Urinary bladder (tissue), 4 donors: Measurements from ENCODE around the gene BMP5. TPM values are rescaled to one million over a fixed set of nuclear protein-coding genes. Genes with fewer than 3 reads are reported as not detected.

Experiments used
- DNase-seq: peaks from one replicate; pipeline ENCODE4 v3.0.0-alpha.2; 2015; ENCODE audit errors: extremely low spot score
- H3K27ac ChIP-seq: one replicate; pipeline ENCODE4 v1.5.1; 2013; ENCODE audit warnings: low read depth, mild to moderate bottlenecking, moderate library complexity
- H3K36me3 ChIP-seq: one replicate; pipeline ENCODE4 v1.6.1; 2013; ENCODE audit warnings: mild to moderate bottlenecking, moderate library complexity; ENCODE audit not compliant: insufficient read depth
- H3K4me1 ChIP-seq: one replicate; pipeline ENCODE4 v1.6.1; 2013; ENCODE audit warnings: mild to moderate bottlenecking, moderate library complexity; ENCODE audit not compliant: insufficient read depth
- H3K4me3 ChIP-seq: one replicate; pipeline ENCODE4 v1.5.1; 2013; ENCODE audit warnings: low read depth, low read length
- WGBS: extraction: QIAGEN DNeasy Blood & Tissue Kit; methylation state at CpG from one replicate; pipeline ENCODE4 v1.1.7; 2013; 5-methylcytosine and 5-hydroxymethylcytosine counted together
- polyA plus RNA-seq: library from polyadenylated mRNA; stranded (reverse); fragments of 200-250 nt; gene quantifications from one replicate; pipeline ENCODE4 v1.2.3, GENCODE V29; 2013
- total RNA-seq: library from RNA; depleted of rRNA; stranded (reverse); fragments of >200 nt; gene quantifications from one replicate; pipeline ENCODE4 v1.2.3, GENCODE V29; 2014
- donor health status: healthy with polysubstance abuse.
- donor health status: healthy.

The BMP5 gene
- total and polyA plus RNA-seq, 2 donors, result 28.2 to 78.7 TPM

DNA sequence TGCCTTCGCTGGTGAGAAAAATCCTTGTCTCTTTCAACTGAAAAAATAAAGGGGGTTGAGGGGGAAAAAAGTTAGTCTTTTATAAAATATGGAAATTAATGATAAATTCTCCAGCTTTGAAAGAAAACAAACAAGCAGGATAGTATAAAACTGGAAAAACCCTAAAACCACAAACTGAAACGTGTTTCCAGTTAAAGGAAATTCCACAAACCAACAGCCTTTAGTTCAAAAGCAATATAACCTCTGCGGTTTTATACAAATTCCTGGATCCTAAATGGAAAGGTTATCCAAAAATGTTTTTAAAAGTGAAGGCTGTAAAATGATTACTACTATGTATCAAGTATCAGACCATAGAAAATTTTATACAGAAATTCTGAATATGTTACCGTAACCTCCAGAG lies 55.6 kb downstream of the BMP5 start:
- DNase-seq, result no peak
- 82% methylated on average over 4 of the region's 4 CpGs for WGBS
- no peaks in the 10 kb centered on the region for H3K4me1 ChIP-seq
- H3K27ac ChIP-seq, result peak overlapping the region; percentile 23
- no peaks in the 10 kb centered on the region for H3K36me3 ChIP-seq
- no peak overlapping the region for H3K4me3 ChIP-seq

DNA sequence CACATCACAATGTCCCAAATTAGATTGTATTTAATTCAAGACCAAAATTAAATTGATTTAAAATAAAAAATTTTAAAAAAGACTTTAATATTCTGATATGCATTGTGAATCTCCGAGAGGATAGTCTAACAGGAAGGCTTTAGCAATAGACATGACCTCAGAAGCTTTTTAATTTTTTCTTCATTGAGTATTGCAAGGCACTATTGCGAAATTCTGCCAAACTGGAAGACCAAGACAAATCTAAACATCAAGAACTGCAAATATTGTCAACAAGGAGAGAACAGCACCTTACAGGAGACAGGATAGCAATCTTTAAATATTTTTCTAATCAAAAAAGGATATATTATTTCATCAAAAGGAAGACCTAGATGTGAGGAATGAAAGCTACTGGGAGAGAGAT lies 56.9 kb downstream of the BMP5 start:
- no peaks in the 10 kb centered on the region for H3K36me3 ChIP-seq
- no peak overlapping the region for H3K4me3 ChIP-seq
- no peak overlapping the region for H3K27ac ChIP-seq
- 60% methylated on average over 2 of the region's 2 CpGs for WGBS
- H3K4me1 ChIP-seq, result no peaks in the 10 kb centered on the region
- no peak for DNase-seq

- H3K4me3 ChIP-seq, result no peak overlapping the region
- 76% methylated on average over 1 of the region's 1 CpG for whole genome bisulfite sequencing
- no peaks in the 10 kb centered on the region for H3K4me1 ChIP-seq
- DNase-seq, result no peak
- no peak overlapping the region for H3K27ac ChIP-seq
- no peaks in the 10 kb centered on the region for H3K36me3 ChIP-seq
Observed at GRCh38 chr6:55812509-55812908, 62.9 kb downstream of the BMP5 start.

DNA sequence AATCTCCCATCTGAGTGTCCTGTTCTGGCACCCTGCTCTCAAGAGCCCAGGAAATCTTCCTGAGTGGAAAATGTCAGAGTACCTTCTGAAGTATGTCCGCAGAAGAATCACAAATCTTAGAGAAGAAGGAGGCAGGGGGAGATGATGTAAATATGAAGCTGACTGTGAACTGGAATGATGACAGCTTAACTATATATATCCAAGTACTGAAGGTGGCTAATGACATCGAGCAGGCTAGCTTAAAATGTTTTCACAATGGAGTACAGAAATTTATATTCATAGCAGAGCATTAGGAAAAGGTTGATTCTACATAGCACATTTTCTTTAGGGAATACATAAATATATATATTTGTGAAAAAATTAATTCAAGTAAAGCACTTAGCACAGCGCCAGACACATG lies 64.3 kb downstream of the BMP5 start:
- WGBS, result 70% methylated on average over 3 of the region's 3 CpGs
- Histone ChIP-seq H3K36me3 (no peaks in the 10 kb centered on the region), H3K4me3 (no peak overlapping the region), H3K27ac (no peak overlapping the region), H3K4me1 (no peaks in the 10 kb centered on the region)
- DNase-seq, result no peak

GRCh38 chr6:55802259-55802658 lies 73.1 kb downstream of the BMP5 start:
- H3K4me3 ChIP-seq, result no peak overlapping the region
- no peaks in the 10 kb centered on the region for H3K4me1 ChIP-seq
- no peak overlapping the region for H3K27ac ChIP-seq
- no peaks in the 10 kb centered on the region for H3K36me3 ChIP-seq
- 95% methylated on average over 4 of the region's 4 CpGs for WGBS
- DNase-seq, result no peak

DNA sequence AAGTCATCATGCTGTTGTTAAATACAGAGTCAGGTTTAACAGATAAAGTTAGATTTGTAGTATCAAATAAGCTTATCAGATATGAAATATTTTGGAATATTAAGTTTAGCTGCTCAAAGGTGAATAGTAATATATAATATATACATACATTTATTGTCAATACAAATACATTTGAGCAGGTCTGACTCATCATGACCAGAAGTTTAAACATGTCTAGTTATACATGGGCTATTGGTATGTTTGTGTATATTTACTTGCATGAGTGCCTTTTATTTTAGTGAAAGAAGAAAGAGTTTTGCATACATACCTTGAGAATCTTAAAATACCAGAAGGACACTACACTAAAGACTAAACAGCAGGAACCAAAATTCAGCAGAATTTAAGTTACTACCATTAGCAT lies 76.8 kb downstream of the BMP5 start:
- Histone ChIP-seq H3K4me1 (no peaks in the 10 kb centered on the region), H3K27ac (no peak overlapping the region), H3K36me3 (no peaks in the 10 kb centered on the region), H3K4me3 (no peak overlapping the region)
- no peak for DNase-seq

DNA sequence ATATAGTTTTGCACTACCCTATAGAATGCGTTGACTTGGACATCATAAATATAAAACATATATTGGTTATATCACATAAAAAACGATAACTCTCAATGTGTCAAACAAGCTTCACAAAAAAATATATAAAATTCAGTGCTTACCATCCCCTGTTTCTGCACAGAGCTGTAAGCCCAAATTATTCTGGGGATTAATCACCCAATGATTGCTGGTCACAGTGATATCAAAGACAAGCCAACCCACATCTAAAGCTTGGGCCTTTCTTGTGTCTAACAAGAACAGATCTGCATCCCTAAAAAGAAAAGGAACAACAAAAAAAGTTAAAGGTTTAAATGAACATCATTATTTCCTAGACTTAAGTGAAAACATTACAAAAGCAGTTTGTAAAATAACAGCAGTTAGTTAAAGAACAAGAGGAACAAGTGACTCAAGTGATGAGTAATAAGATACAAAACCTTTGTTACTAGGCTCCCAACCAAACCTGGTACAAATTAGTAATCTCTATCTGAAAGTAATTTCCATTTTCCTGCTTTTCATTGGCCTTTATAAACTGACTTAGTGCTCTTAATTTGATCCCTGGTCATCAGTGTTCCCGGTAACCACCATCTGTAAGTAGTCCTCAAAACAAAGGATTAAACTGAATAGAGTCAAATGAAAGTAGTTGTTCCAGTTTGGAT lies 81.1 kb downstream of the BMP5 start:
- no peaks in the 10 kb centered on the region for H3K4me1 ChIP-seq
- no peaks in the 10 kb centered on the region for H3K36me3 ChIP-seq
- DNase-seq, result no peak
- no peak overlapping the region for H3K27ac ChIP-seq
- no peak overlapping the region for H3K4me3 ChIP-seq
- 85% methylated on average over 3 of the region's 3 CpGs for WGBS

- no peak for DNase-seq
Observed at GRCh38 chr6:55785273-55785672, 90.1 kb downstream of the BMP5 start.

GRCh38 chr6:55782275-55782674 lies 93.1 kb downstream of the BMP5 start:
- Histone ChIP-seq H3K36me3 (no peaks in the 10 kb centered on the region), H3K4me3 (no peak overlapping the region), H3K27ac (no peak overlapping the region), H3K4me1 (no peaks in the 10 kb centered on the region)
- WGBS, result 86% methylated on average over 2 of the region's 2 CpGs
- no peak for DNase-seq

More at GRCh38 chr6:55785273-55785672, 90.1 kb downstream of the BMP5 start:
- Histone ChIP-seq H3K27ac (no peak overlapping the region), H3K4me3 (no peak overlapping the region), H3K36me3 (no peaks in the 10 kb centered on the region), H3K4me1 (no peaks in the 10 kb centered on the region)
- 93% methylated on average over 6 of the region's 6 CpGs for WGBS

DNA sequence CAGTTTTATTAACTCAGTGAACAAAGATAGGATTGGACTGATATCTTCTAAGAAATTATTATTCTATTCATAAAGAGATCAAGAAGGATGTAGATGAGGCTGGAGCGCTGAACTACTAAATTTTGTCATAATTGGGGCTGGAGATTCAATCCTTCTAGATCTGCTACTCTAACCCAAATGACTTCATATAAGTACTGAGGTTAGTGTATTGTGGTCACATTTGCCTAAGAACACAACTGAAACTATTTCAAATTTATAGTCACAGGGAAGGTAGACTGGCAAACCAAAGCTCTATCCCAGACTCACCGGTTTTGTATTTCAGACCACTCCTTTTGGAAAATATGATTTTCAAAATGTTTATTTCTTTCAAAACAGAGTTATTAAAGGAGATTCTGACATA lies 96.7 kb downstream of the BMP5 start:
- H3K36me3 ChIP-seq, result no peaks in the 10 kb centered on the region
- WGBS, result 60% methylated on average over 2 of the region's 2 CpGs
- H3K4me3 ChIP-seq, result no peak overlapping the region
- H3K27ac ChIP-seq, result no peak overlapping the region
- DNase-seq, result no peak
- no peaks in the 10 kb centered on the region for H3K4me1 ChIP-seq

DNA sequence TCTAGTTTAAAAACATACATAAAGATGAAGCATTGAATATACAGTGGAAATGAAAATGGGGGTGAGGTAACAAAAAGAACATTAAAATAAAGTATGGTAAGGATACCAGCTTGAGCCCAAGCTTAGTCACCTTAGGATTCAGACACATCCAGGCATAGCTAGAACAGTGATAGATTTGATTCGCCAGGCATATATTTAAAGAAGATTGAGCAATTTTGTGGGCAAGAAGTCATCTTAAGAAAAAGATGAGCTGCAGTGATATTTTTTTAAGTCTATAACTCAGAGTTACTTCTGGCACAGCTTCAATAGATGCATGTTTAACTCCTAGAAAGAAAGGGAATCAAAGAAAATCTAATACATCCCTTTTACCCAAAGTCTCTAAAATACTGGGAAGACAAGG lies 97.9 kb downstream of the BMP5 start:
- WGBS, result 89% methylated on average over 1 of the region's 1 CpG

DNA sequence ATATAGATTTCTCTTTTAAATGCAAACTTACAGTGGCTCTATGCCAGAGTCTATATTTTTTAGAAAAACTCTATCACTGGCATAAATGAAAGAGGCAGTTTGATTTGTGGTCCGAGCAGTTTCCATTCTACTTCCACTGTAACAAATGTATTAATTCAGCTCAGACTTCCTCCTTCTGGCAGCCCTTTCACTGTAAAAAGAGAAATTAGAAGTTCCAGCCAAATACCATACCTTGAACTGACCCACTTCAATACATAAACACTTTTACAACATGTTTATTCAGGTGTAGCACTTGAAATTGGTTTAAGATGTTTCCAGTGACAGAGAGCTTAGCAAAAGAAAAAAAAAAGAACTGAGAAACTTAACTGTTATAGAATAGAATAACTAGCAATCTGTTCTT lies 99.3 kb downstream of the BMP5 start:
- Histone ChIP-seq H3K36me3 (no peaks in the 10 kb centered on the region), H3K4me3 (no peak overlapping the region), H3K4me1 (no peaks in the 10 kb centered on the region), H3K27ac (no peak overlapping the region)
- WGBS, result 55% methylated on average over 1 of the region's 1 CpG
- no peak for DNase-seq

More for the DNA sequence above, 97.9 kb downstream of the BMP5 start:
- DNase-seq, result no peak
- no peaks in the 10 kb centered on the region for H3K36me3 ChIP-seq
- no peaks in the 10 kb centered on the region for H3K4me1 ChIP-seq
- no peak overlapping the region for H3K27ac ChIP-seq
- H3K4me3 ChIP-seq, result no peak overlapping the region

- H3K4me1 ChIP-seq, result no peaks in the 10 kb centered on the region
- H3K36me3 ChIP-seq, result no peaks in the 10 kb centered on the region
- no peak overlapping the region for H3K27ac ChIP-seq
- DNase-seq, result no peak
- no peak overlapping the region for H3K4me3 ChIP-seq
Observed at GRCh38 chr6:55775029-55775318, 100.4 kb downstream of the BMP5 start.

DNA sequence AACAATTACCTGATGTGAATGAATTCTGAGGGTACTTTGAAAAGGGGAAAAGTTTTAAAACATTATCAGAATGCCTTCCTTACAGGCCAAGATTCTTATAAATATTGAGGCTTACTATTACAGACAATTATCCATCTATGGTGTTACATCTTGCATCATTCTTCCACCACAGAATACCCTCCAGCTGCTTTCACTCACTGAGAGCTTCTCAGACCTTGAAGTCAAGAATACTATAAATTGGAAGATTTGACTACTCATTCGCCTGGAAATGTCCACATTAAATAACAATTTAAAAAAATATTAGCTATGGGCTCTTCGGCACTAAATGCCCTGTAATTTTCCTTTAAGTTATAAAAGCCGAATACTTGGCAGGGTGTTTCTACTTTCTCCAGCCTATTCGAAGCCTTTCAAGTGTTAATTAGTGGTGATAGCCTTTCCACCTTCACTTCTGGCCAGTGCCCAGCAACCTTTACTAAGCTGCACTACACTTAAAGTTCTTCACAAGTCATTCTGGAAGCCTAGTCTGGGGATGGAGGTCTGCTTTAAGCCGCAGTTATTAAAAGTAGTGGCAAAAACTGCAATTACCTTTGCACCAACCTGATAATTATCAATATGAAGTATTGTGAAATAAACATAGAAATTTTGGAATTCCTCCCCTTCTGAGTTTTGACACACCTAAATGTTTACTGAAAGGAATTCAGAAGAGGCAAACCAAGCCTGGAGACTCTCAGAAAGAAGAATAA lies 100.9 kb downstream of the BMP5 start:
- no peaks in the 10 kb centered on the region for H3K4me1 ChIP-seq
- H3K4me3 ChIP-seq, result no peak overlapping the region
- H3K36me3 ChIP-seq, result no peaks in the 10 kb centered on the region
- H3K27ac ChIP-seq, result no peak overlapping the region
- no peak for DNase-seq
- 65% methylated on average over 5 of the region's 5 CpGs for WGBS
